GM21515 (cell line): ENCODE results near the gene SPEF2.
"Not testable (repeated sequence)": the region's sequence is repeated elsewhere in the genome, so short reads cannot be mapped to it uniquely, and the experiment has no call there.

Experiments
- ATAC-seq: cut with Tn5 transposase; IDR thresholded peaks from one replicate; pipeline ENCODE4 v1.9.1; 2021; ENCODE audit not compliant: unreplicated experiment

Gene SPEF2

GRCh38 chr5:35850967-35851680 lies 233.5 kb downstream of the SPEF2 start:
- no peak for ATAC-seq

- ATAC-seq = no peak
Measured at GRCh38 chr5:35852084-35852734, 234.5 kb downstream of the SPEF2 start.

GRCh38 chr5:35852773-35853172 lies 235.1 kb downstream of the SPEF2 start:
- ATAC-seq = no peak

- no peak for ATAC-seq
Measured at GRCh38 chr5:35853631-35854030, 236.0 kb downstream of the SPEF2 start.

GRCh38 chr5:35854248-35854647 lies 236.6 kb downstream of the SPEF2 start:
- ATAC-seq = no peak

GRCh38 chr5:35855187-35855586 lies 237.5 kb downstream of the SPEF2 start:
- ATAC-seq = no peak

GRCh38 chr5:35856186-35856764 lies 238.6 kb downstream of the SPEF2 start:
- ATAC-seq = not testable (repeated sequence)

GRCh38 chr5:35856765-35857351 lies 239.2 kb downstream of the SPEF2 start, which contains the start of gene IL7R:
IL7R (plus strand) TSS chr5:35856891; CDS start chr5:35856978, 87 bp downstream.
- ATAC-seq = no peak

GRCh38 chr5:35857606-35858205 lies 240.0 kb downstream of the SPEF2 start:
- no peak for ATAC-seq

- ATAC-seq = no peak
Measured at GRCh38 chr5:35859101-35859661, 241.5 kb downstream of the SPEF2 start.

GRCh38 chr5:35860686-35861085 lies 243.0 kb downstream of the SPEF2 start:
- no peak for ATAC-seq

GRCh38 chr5:35861718-35862117 lies 244.1 kb downstream of the SPEF2 start:
- no peak for ATAC-seq

- no peak for ATAC-seq
Measured at GRCh38 chr5:35862126-35862525, 244.5 kb downstream of the SPEF2 start.

- ATAC-seq = no peak
Measured at GRCh38 chr5:35863159-35863558, 245.5 kb downstream of the SPEF2 start.
